HG02610 (cell line): ENCODE measurements around the gene UBR7.
"Not testable (repeated sequence)": the region's sequence is repeated elsewhere in the genome, so short reads cannot be mapped to it uniquely, and the experiment has no call there.

Experiments
- ATAC-seq: cut with Tn5 transposase; IDR thresholded peaks from one replicate; pipeline ENCODE4 v1.9.1; 2021; ENCODE audit warnings: mild to moderate bottlenecking, moderate library complexity; ENCODE audit not compliant: unreplicated experiment

The UBR7 gene

GRCh38 chr14:93195316-93195999 is 11.6 kb upstream of the UBR7 start:
- ATAC-seq, result no peak

GRCh38 chr14:93199031-93199430 is 8.0 kb upstream of the UBR7 start:
- ATAC-seq, result no peak

- ATAC-seq, result no peak
Measured at GRCh38 chr14:93200553-93200952, 6.5 kb upstream of the UBR7 start.

GRCh38 chr14:93201155-93201704 is 5.8 kb upstream of the UBR7 start:
- no peak for ATAC-seq

- ATAC-seq, result peak; percentile 31
Measured at GRCh38 chr14:93207468-93208308, 632 bp downstream of the UBR7 start.

- ATAC-seq, result peak; percentile 63
Measured at GRCh38 chr14:93212432-93212831, 5.4 kb downstream of the UBR7 start.

GRCh38 chr14:93214598-93214997 is 7.5 kb downstream of the UBR7 start:
- ATAC-seq, result no peak

GRCh38 chr14:93219103-93219726 is 12.2 kb downstream of the UBR7 start:
- ATAC-seq, result no peak

- ATAC-seq, result no peak
Measured at GRCh38 chr14:93220509-93220908, 13.5 kb downstream of the UBR7 start.

GRCh38 chr14:93223565-93223964 is 16.5 kb downstream of the UBR7 start:
- no peak for ATAC-seq

GRCh38 chr14:93228550-93228949 is 21.5 kb downstream of the UBR7 start:
- no peak for ATAC-seq

GRCh38 chr14:93230539-93230938 is 23.5 kb downstream of the UBR7 start:
- ATAC-seq, result no peak

GRCh38 chr14:93231129-93231979 is 24.3 kb downstream of the UBR7 start:
- no peak for ATAC-seq

GRCh38 chr14:93232159-93232558 is 25.1 kb downstream of the UBR7 start:
- no peak for ATAC-seq

GRCh38 chr14:93233078-93233477 is 26.0 kb downstream of the UBR7 start:
- ATAC-seq, result not testable (repeated sequence)

- ATAC-seq, result no peak
Measured at GRCh38 chr14:93234798-93235197, 27.7 kb downstream of the UBR7 start.

GRCh38 chr14:93239869-93240677 is 33.0 kb downstream of the UBR7 start:
- no peak for ATAC-seq

- ATAC-seq, result no peak
Measured at GRCh38 chr14:93240678-93241000, 33.6 kb downstream of the UBR7 start.

GRCh38 chr14:93245764-93246420 is 38.8 kb downstream of the UBR7 start:
- no peak for ATAC-seq
